DMS153 (cell line): ENCODE measurements around the gene MCF2L2.

Experiments used
- DNase-seq: peaks from one replicate; lab custom pipeline; 2025; lab: John Stamatoyannopoulos, UW

MCF2L2 gene

GRCh38 chr3:183265834-183266417, 162.5 kb downstream of the MCF2L2 start:
- DNase-seq = no peak

- DNase-seq = peak; percentile 38
Measured at GRCh38 chr3:183265157-183265642, 163.2 kb downstream of the MCF2L2 start.

- no peak for DNase-seq
Measured at GRCh38 chr3:183264268-183264667, 164.2 kb downstream of the MCF2L2 start.

GRCh38 chr3:183262875-183263378, 165.5 kb downstream of the MCF2L2 start:
- no peak for DNase-seq

- DNase-seq = no peak
Measured at GRCh38 chr3:183261151-183261724, 167.2 kb downstream of the MCF2L2 start.

- no peak for DNase-seq
Measured at GRCh38 chr3:183260167-183260904, 168.1 kb downstream of the MCF2L2 start.

- no peak for DNase-seq
Measured at GRCh38 chr3:183259621-183260020, 168.8 kb downstream of the MCF2L2 start.

- no peak for DNase-seq
Measured at GRCh38 chr3:183259087-183259486, 169.3 kb downstream of the MCF2L2 start.

GRCh38 chr3:183255348-183255730, 173.1 kb downstream of the MCF2L2 start:
- peak; percentile 30 for DNase-seq

- DNase-seq = no peak
Measured at GRCh38 chr3:183254487-183255347, 173.7 kb downstream of the MCF2L2 start.

GRCh38 chr3:183253528-183254486, 174.6 kb downstream of the MCF2L2 start:
- no peak for DNase-seq

- peak; percentile 82 for DNase-seq
Measured at GRCh38 chr3:183252973-183253527, 175.4 kb downstream of the MCF2L2 start, which contains the start of gene B3GNT5. Gene B3GNT5, plus strand, starts transcription at chr3:183253253. Its CDS starts 16,546 bp downstream, at chr3:183269799.

GRCh38 chr3:183252118-183252782, 176.2 kb downstream of the MCF2L2 start:
- DNase-seq = no peak

- DNase-seq = no peak
Measured at GRCh38 chr3:183249006-183249718, 179.3 kb downstream of the MCF2L2 start.

- no peak for DNase-seq
Measured at GRCh38 chr3:183247011-183247589, 181.3 kb downstream of the MCF2L2 start.

GRCh38 chr3:183244981-183245476, 183.4 kb downstream of the MCF2L2 start:
- DNase-seq = no peak

GRCh38 chr3:183244219-183244618, 184.2 kb downstream of the MCF2L2 start:
- no peak for DNase-seq

GRCh38 chr3:183242431-183242830, 186.0 kb downstream of the MCF2L2 start:
- DNase-seq = no peak

- no peak for DNase-seq
Measured at GRCh38 chr3:183239046-183239445, 189.4 kb downstream of the MCF2L2 start.
